ENCODE data around the gene CCDC24. TPM values are rescaled to one million over a fixed set of nuclear protein-coding genes. Genes with fewer than 3 reads are reported as not detected.

The CCDC24 gene
- total RNA-seq, 1 donor from 2014 or later = 14.9 TPM

DNA sequence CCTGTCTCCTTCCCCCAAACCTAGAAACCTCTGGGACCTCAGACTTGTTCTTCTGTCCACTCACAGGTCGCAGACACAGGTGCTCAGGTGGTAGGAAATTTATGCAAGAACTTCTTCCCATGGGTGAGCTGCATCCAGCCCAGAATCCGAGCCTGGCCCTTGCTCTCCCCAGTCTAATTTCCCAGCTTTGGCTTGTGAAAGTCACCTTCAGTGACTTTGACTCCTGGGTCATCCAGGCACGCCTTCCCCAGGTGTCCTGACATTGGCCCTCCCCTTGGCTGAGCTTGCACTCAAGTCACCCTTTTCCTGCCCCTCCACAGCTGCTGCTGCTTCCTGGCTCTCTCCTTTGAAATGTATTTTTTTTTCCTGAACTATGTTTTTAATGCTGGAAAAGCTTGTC lies 38.0 kb upstream of the CCDC24 start:
- peak overlapping the region; percentile 80 for H3K27ac Mint-ChIP-seq
- no peak for DNase-seq (ENCODE audit: extremely low spot score, unreplicated experiment)
- no peaks in the 10 kb centered on the region for H3K27me3 Mint-ChIP-seq
- peaks cover 23% of the 10 kb centered on the region for H3K4me1 Mint-ChIP-seq (ENCODE audit: unreplicated experiment)
- H3K36me3 Mint-ChIP-seq = peaks cover 6% of the 10 kb centered on the region
- no peaks in the 10 kb centered on the region for H3K9me3 Mint-ChIP-seq
- TF ChIP-seq, protein P1, sequence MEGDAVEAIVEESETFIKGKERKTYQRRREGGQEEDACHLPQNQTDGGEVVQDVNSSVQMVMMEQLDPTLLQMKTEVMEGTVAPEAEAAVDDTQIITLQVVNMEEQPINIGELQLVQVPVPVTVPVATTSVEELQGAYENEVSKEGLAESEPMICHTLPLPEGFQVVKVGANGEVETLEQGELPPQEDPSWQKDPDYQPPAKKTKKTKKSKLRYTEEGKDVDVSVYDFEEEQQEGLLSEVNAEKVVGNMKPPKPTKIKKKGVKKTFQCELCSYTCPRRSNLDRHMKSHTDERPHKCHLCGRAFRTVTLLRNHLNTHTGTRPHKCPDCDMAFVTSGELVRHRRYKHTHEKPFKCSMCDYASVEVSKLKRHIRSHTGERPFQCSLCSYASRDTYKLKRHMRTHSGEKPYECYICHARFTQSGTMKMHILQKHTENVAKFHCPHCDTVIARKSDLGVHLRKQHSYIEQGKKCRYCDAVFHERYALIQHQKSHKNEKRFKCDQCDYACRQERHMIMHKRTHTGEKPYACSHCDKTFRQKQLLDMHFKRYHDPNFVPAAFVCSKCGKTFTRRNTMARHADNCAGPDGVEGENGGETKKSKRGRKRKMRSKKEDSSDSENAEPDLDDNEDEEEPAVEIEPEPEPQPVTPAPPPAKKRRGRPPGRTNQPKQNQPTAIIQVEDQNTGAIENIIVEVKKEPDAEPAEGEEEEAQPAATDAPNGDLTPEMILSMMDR (conservative IDR thresholded peaks at IDR 0.05) = no peak
- peak overlapping the region; percentile 41 for H3K4me3 Mint-ChIP-seq

DNA sequence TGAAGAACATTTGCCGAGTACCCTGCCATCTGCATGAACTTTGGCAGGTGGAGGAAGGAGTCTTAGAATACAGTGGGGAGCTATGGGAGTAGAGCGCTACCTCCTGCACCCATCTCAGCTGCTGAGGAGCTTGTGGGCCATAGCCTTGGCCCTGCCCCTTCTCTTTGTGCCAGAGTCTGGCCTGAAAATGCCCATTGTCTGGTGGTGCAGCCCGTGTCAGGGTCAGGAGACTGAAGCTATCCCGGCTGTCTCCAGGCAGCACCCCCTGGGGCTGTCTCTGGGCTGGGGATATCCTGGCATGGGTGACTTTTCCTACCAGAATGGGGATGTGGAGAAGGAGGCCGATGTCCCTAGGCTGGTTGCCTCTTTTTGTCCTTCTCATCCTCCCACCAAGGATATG lies 37.4 kb upstream of the CCDC24 start:
- no peak for DNase-seq (ENCODE audit: extremely low spot score, unreplicated experiment)
- Mint-ChIP-seq H3K36me3 (peaks cover 9% of the 10 kb centered on the region), H3K4me3 (no peak overlapping the region), H3K27me3 (no peaks in the 10 kb centered on the region), H3K9me3 (no peaks in the 10 kb centered on the region), H3K27ac (no peak overlapping the region), H3K4me1 (ENCODE audit: unreplicated experiment) (peaks cover 16% of the 10 kb centered on the region)
- TF ChIP-seq, protein P1 (conservative IDR thresholded peaks at IDR 0.05) = no peak

DNA sequence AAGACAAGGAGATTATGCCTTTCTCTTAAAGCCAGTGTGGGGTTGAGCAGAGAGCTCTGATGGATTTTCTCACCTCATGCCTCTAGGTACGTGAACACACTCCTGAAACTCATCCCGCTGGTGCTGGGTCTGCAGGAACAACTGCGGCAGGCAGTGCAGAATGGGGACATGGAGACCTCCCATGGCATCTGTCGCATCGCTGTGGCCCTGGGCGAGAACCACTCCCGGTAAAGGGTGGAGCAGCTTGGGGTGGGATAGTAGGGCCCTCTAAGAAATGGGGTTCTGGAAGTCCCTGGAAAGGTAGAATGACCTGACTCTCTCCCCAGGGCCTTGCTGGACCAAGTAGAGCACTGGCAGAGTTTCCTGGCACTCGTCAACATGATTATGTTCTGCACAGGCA lies 35.2 kb upstream of the CCDC24 start:
- peaks cover 6% of the 10 kb centered on the region for H3K36me3 Mint-ChIP-seq

GRCh38 chr1:43957407-43958040 lies 33.9 kb upstream of the CCDC24 start:
- H3K27ac Mint-ChIP-seq = no peak overlapping the region
- no peaks in the 10 kb centered on the region for H3K27me3 Mint-ChIP-seq
- no peaks in the 10 kb centered on the region for H3K9me3 Mint-ChIP-seq
- H3K4me3 Mint-ChIP-seq = no peak overlapping the region
- H3K36me3 Mint-ChIP-seq = peaks cover 6% of the 10 kb centered on the region
- DNase-seq (ENCODE audit: extremely low spot score, unreplicated experiment) = no peak
- peaks cover 12% of the 10 kb centered on the region for H3K4me1 Mint-ChIP-seq (ENCODE audit: unreplicated experiment)
- TF ChIP-seq, protein P1 (conservative IDR thresholded peaks at IDR 0.05) = no peak

More for the DNA sequence above, 35.2 kb upstream of the CCDC24 start:
- H3K4me1 Mint-ChIP-seq (ENCODE audit: unreplicated experiment) = peaks cover 12% of the 10 kb centered on the region
- H3K4me3 Mint-ChIP-seq = no peak overlapping the region
- H3K9me3 Mint-ChIP-seq = no peaks in the 10 kb centered on the region
- DNase-seq (ENCODE audit: extremely low spot score, unreplicated experiment) = no peak
- H3K27ac Mint-ChIP-seq = no peak overlapping the region
- TF ChIP-seq, protein P1 (conservative IDR thresholded peaks at IDR 0.05) = no peak
- H3K27me3 Mint-ChIP-seq = no peaks in the 10 kb centered on the region

DNA sequence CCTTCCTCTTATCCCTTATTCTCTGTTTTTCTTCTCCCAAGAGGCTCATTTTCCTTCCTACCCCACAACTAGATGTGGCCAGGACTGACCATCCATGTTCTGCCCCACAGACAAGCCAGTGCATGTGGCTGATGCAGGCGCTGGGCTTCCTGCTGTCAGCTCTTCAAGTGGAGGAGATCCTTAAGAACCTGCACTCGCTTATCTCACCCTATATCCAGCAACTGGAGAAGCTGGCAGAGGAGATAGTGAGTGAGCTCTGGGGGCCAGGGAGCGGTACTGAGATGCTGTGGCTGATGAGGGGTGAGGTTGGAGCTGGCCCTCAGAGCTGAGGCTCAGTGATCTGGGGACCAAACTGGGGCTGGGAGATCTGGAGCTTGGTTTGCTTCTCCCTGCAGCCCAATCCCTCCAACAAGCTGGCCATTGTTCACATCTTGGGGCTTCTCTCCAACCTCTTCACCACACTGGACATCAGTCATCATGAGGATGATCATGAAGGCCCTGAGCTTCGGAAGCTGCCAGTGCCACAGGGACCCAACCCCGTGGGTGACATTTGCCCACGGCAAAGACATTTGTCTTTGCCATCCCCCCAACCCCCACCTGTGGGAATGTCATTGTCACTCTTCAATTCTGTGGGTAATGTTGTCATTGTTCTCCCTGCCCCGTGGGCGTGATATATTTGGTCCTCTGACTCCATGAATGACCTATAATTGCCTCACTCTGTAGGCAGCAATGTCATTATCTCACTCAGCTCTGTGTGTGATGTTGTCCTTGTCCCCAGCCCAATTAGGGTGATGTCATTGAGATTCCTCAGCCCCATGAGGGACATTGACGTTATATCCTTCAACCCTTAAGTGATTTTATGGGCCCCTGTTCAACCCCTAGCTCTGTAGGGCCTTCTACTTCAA lies 32.8 kb upstream of the CCDC24 start:
- Mint-ChIP-seq H3K4me3 (no peak overlapping the region), H3K4me1 (ENCODE audit: unreplicated experiment) (peaks cover 2% of the 10 kb centered on the region), H3K27me3 (no peaks in the 10 kb centered on the region), H3K9me3 (no peaks in the 10 kb centered on the region), H3K36me3 (peaks cover 6% of the 10 kb centered on the region), H3K27ac (no peak overlapping the region)
- no peak for DNase-seq (ENCODE audit: extremely low spot score, unreplicated experiment)
- TF ChIP-seq, protein P1 (conservative IDR thresholded peaks at IDR 0.05) = no peak
